Jurkat, Clone E6-1 (cell line): Measurements from ENCODE around the gene KDM5A.
"Not testable (repeated sequence)": the region's sequence is repeated elsewhere in the genome, so short reads cannot be mapped to it uniquely, and the experiment has no call there.

ENCODE experiments used
- DNase-seq: peaks from one replicate; pipeline ENCODE4 v3.0.0-alpha.2; 2011; ENCODE audit warnings: low read depth, low spot score
- H3K4me3 ChIP-seq: 2 replicates; pipeline ENCODE4 v1.5.1; 2011; ENCODE audit warnings: mild to moderate bottlenecking, low read length, control low read depth, moderate library complexity

The KDM5A gene

GRCh38 chr12:343036-343435 is 46.1 kb downstream of the KDM5A start:
- not testable (repeated sequence) for H3K4me3 ChIP-seq, DNase-seq

GRCh38 chr12:337039-337438 is 52.1 kb downstream of the KDM5A start:
- no peak for DNase-seq
- no peak overlapping the region for H3K4me3 ChIP-seq

- no peak overlapping the region for H3K4me3 ChIP-seq
- no peak for DNase-seq
Observed at GRCh38 chr12:334125-334524, 55.0 kb downstream of the KDM5A start.

- DNase-seq = no peak
- no peak overlapping the region for H3K4me3 ChIP-seq
Observed at GRCh38 chr12:332581-333205, 56.4 kb downstream of the KDM5A start.

GRCh38 chr12:331287-331686 is 57.8 kb downstream of the KDM5A start:
- no peak for DNase-seq

GRCh38 chr12:325906-326305 is 63.2 kb downstream of the KDM5A start:
- no peak for DNase-seq
- H3K4me3 ChIP-seq = no peak overlapping the region

More at GRCh38 chr12:331287-331686, 57.8 kb downstream of the KDM5A start:
- H3K4me3 ChIP-seq = no peak overlapping the region

GRCh38 chr12:323507-323906 is 65.6 kb downstream of the KDM5A start:
- no peak for DNase-seq
- no peak overlapping the region for H3K4me3 ChIP-seq

- no peak overlapping the region for H3K4me3 ChIP-seq
- DNase-seq = peak; percentile 22
Observed at GRCh38 chr12:321606-322326, 67.4 kb downstream of the KDM5A start.

GRCh38 chr12:318759-319515 is 70.2 kb downstream of the KDM5A start:
- no peak for DNase-seq
- no peak overlapping the region for H3K4me3 ChIP-seq

GRCh38 chr12:308511-308910 is 80.6 kb downstream of the KDM5A start:
- H3K4me3 ChIP-seq = no peak overlapping the region
- no peak for DNase-seq

GRCh38 chr12:307406-307805 is 81.7 kb downstream of the KDM5A start:
- no peak for DNase-seq
- H3K4me3 ChIP-seq = no peak overlapping the region

- DNase-seq = no peak
Observed at GRCh38 chr12:304805-305204, 84.3 kb downstream of the KDM5A start.

GRCh38 chr12:302766-303165 is 86.4 kb downstream of the KDM5A start:
- DNase-seq = peak; percentile 55
- not testable (repeated sequence) for H3K4me3 ChIP-seq

More at GRCh38 chr12:304805-305204, 84.3 kb downstream of the KDM5A start:
- no peak overlapping the region for H3K4me3 ChIP-seq

GRCh38 chr12:300166-300565 is 89.0 kb downstream of the KDM5A start:
- not testable (repeated sequence) for DNase-seq

GRCh38 chr12:299511-299910 is 89.6 kb downstream of the KDM5A start:
- H3K4me3 ChIP-seq, DNase-seq: not testable (repeated sequence)

More at GRCh38 chr12:300166-300565, 89.0 kb downstream of the KDM5A start:
- not testable (repeated sequence) for H3K4me3 ChIP-seq

- H3K4me3 ChIP-seq, DNase-seq: not testable (repeated sequence)
Observed at GRCh38 chr12:298059-298458, 91.1 kb downstream of the KDM5A start.

GRCh38 chr12:295132-295531 is 94.0 kb downstream of the KDM5A start:
- H3K4me3 ChIP-seq = no peak overlapping the region
- DNase-seq = no peak

GRCh38 chr12:293199-293598 is 95.9 kb downstream of the KDM5A start:
- no peak for DNase-seq
- H3K4me3 ChIP-seq = no peak overlapping the region

- no peak for DNase-seq
- no peak overlapping the region for H3K4me3 ChIP-seq
Observed at GRCh38 chr12:292186-292585, 96.9 kb downstream of the KDM5A start.

GRCh38 chr12:291153-291723 is 97.9 kb downstream of the KDM5A start:
- H3K4me3 ChIP-seq = no peak overlapping the region
- no peak for DNase-seq
